Aorta (tissue), 5 donors: ENCODE measurements around the gene GSX2. TPM values are rescaled to one million over a fixed set of nuclear protein-coding genes. Genes with fewer than 3 reads are reported as not detected.
A peak's percentile ranks its signal among the peaks of the same experiment; 100 is the strongest.

ENCODE experiments used
- ATAC-seq: fragments of 200-7000 bp; cut with Tn5 transposase; one replicate; pipeline ENCODE4 v1.9.1; 2022; ENCODE audit warnings: moderate library complexity; ENCODE audit not compliant: low FRiP score
- DNase-seq, 2 donors: peaks; one replicate each; pipeline ENCODE4 v3.0.0-alpha.2; 2020
- H3K27ac ChIP-seq, 2 donors: one replicate each; pipeline ENCODE4 v1.5.1; 2013; ENCODE audit warnings: low read length in 2 of 2, mild to moderate bottlenecking in 2 of 2, moderate library complexity in 2 of 2, control low read depth in 1 of 2, inconsistent platforms in 1 of 2, low read depth in 1 of 2
- H3K27me3 ChIP-seq, 2 donors: one replicate each; pipeline ENCODE4 v1.6.1; 2013; ENCODE audit warnings: control low read depth in 1 of 2, low read length in 1 of 2, mild to moderate bottlenecking in 1 of 2, moderate library complexity in 1 of 2; ENCODE audit not compliant: insufficient read depth in 2 of 2, control insufficient read depth in 1 of 2
- H3K36me3 ChIP-seq, 2 donors: one replicate each; pipeline ENCODE4 v1.6.1; 2013; ENCODE audit warnings: control low read depth in 1 of 2, low read length in 1 of 2, mild to moderate bottlenecking in 1 of 2; ENCODE audit not compliant: insufficient read depth in 2 of 2, control insufficient read depth in 1 of 2
- H3K4me1 ChIP-seq, 2 donors: one replicate each; pipeline ENCODE4 v1.6.1; 2013; ENCODE audit warnings: low read length in 2 of 2, control low read depth in 1 of 2, mild to moderate bottlenecking in 1 of 2, moderate library complexity in 1 of 2; ENCODE audit not compliant: insufficient read depth in 2 of 2, control insufficient read depth in 1 of 2
- H3K4me3 ChIP-seq, 2 donors: one replicate each; pipeline ENCODE4 v1.5.1; 2013; ENCODE audit warnings: low read length in 2 of 2, control low read depth in 1 of 2, mild to moderate bottlenecking in 1 of 2
- H3K9me3 ChIP-seq: one replicate; pipeline ENCODE4 v1.6.1; 2013; ENCODE audit warnings: mild to moderate bottlenecking, low read length; ENCODE audit not compliant: control insufficient read depth
- WGBS, 2 donors: extraction: QIAGEN DNeasy Blood & Tissue Kit; methylation state at CpG; one replicate each; pipeline ENCODE4 v1.1.7; 2013; 5-methylcytosine and 5-hydroxymethylcytosine counted together
- intact Hi-C, 2 donors: fragments of 100-400 bp; cut with DNase I; formaldehyde crosslinking; loops; one replicate each; pipeline versions ENCODE4 v1.14.2 to v1.15.0; 2022
- polyA plus RNA-seq, 2 donors: library from polyadenylated mRNA; stranded (reverse); fragments of 200-250 nt; gene quantifications; one replicate each; pipeline ENCODE4 v1.2.3, GENCODE V29; 2013
- total RNA-seq, 2 donors: library from RNA; stranded (reverse); fragmentation: NEBNext Ultra II Directional; extraction: Animal tissue kit (Norgen Biotek cat#: 25700); gene quantifications; one replicate each; pipeline ENCODE4 v1.2.1, GENCODE V29; 2021
- donor health status: healthy with polysubstance abuse.
- donor health status: Bipolar disorder and iron deficiency.
- donor health status: DM: no; HTN: no; CAD: no.
- donor health status: DM: no; HTN: no; CAD: no.
- donor health status: DM: yes; HTN: yes; CAD: no.

The GSX2 gene
- total and polyA plus RNA-seq, 4 donors = not detected

DNA sequence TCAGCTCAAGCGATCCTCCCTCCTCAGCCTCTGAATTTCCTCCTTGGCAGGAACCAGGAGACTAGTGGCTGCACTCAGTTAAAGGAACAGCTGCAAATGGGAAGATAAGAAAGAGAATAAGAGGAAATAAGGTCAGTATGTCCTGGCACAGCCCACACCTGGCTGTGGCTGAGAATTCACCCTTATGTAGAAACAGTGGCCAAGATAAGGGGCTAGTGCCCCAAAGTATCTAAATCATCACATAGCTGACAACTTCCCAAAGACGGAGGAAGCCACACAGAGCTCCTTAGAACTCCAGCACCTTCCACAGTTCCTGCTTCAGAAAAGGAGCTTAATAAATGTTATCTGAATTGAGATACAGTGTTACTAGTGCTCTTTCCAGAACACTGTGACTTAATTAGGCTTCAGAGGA lies 33.2 kb upstream of the GSX2 start:
- no peaks in the 10 kb centered on the region for H3K27me3 ChIP-seq
- DNase-seq (no peak), ATAC-seq (no peak)
- WGBS, 2 donors = 61 to 63% methylated on average over 2 of the region's 2 CpGs
- H3K4me3 ChIP-seq = no peak overlapping the region
- H3K36me3 ChIP-seq = no peaks in the 10 kb centered on the region
- peak overlapping the region in 1 of 2 donors; percentile 84 for H3K27ac ChIP-seq
- H3K9me3 ChIP-seq = no peaks in the 10 kb centered on the region
- H3K4me1 ChIP-seq = no peaks in the 10 kb centered on the region
- intact Hi-C loops = loop anchor here (10.0 kb wide), 3 partner anchors 98 to 352 kb away; partner anchors contain the start of gene PDGFRA (in 2 of the 2)

DNA sequence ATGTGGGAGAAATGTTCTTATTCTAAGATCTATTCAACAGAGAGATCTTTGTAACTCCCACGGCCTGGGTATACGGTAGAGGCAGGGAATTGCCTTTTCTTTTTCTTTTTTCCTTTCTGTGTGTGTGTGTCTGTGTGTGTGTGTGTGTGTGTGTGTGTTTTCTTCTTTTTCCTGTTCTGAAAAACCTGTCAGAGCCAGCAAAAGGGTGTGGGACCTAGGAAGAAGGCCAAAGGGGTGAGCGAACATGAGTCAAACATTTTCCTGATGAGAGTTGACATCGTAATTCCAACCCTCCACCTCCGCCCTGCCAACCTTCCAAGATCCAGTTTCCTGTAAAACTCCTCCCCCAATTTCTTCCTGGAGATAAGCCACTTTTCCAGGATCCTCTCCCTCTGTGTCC lies 32.8 kb upstream of the GSX2 start:
- Histone ChIP-seq H3K9me3 (no peaks in the 10 kb centered on the region), H3K36me3 (no peaks in the 10 kb centered on the region), H3K27me3 (no peaks in the 10 kb centered on the region), H3K4me3 (no peak overlapping the region), H3K27ac (peak overlapping the region in 1 of 2 donors; percentile 84), H3K4me1 (no peaks in the 10 kb centered on the region)
- DNase-seq (peak in 1 of 2 donors; percentile 69), ATAC-seq (no peak)
- WGBS, 2 donors = 28 to 38% methylated on average over 5 of the region's 5 CpGs
- intact Hi-C loops = loop anchor here (10.0 kb wide), 3 partner anchors 98 to 352 kb away; partner anchors contain the start of gene PDGFRA (in 2 of the 2)

DNA sequence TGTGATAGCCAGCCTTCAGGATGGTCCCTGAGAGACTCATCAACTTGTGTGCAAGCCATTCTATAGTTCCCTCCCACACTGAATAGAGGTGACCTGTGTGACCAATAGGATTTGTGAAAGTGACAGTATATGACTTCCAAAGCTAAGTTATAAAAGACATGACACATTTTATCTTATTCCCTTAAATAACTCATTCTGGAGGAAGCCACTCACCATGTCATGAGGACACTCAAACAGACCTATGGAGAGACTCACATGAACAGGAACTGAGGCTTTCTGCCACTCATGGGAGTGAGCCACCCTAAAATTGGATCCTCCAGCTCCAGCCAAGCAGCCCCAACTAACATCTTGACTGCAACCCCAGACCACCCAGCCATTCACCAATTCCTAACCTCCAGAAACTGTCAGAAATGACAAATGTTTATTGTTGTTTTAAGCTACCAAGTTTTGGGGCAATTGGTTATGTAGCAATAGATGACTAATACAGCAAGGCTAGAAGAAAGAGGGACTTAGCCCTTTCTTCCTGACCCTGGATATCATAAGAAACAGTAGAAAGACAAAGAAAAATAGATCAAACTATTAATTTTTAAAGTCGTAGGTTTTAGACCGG lies 26.6 kb upstream of the GSX2 start:
- Histone ChIP-seq H3K27ac (no peak overlapping the region), H3K36me3 (no peaks in the 10 kb centered on the region), H3K4me1 (peaks cover 3% of the 10 kb centered on the region in 2 donors), H3K4me3 (no peak overlapping the region), H3K27me3 (no peaks in the 10 kb centered on the region), H3K9me3 (no peaks in the 10 kb centered on the region)
- no peak for DNase-seq
- 87% methylated on average over 2 of the region's 2 CpGs for WGBS, 2 donors
- no peak for ATAC-seq
- intact Hi-C loops = no loop called here

DNA sequence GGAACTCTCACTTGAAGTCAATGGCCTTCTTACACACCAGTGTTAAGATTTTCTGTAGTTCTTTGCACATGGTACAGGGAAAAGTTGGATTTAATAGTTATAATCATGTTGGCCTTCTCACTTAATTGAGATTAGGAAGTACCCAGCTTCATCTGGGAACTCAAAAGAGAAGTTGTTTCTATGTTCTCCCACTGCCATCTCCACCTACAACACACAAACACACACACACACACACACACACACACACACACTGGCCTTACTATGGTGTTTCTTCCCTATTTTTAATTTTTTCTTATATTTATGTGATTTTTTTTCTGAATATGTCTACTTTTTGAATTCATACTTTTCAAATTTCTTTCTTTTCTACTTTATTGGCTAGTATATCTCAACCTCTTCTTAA lies 25.6 kb upstream of the GSX2 start:
- Histone ChIP-seq H3K36me3 (no peaks in the 10 kb centered on the region), H3K4me1 (peaks cover 3% of the 10 kb centered on the region in 2 donors), H3K27me3 (no peaks in the 10 kb centered on the region), H3K4me3 (no peak overlapping the region), H3K9me3 (no peaks in the 10 kb centered on the region), H3K27ac (no peak overlapping the region)
- ATAC-seq = no peak
- no peak for DNase-seq
- intact Hi-C loops = no loop called here

DNA sequence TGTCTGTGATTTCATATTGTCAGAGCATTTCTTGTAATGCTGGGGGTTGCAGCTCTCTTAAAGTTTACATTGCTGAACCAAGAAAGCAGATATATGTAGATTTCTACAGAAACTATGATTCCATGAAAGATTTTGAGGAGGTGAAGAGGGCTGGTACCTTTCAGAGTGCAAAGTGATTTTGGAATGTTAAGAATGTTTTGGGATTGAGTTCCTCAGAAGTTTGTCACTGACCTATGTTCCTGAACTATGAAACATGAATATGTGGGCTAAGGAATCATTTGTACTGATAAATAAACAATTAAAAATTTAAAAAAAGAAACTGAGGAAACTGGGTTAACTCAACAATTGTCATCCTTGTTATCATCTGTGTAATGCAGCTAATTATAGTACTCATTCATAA lies 23.3 kb upstream of the GSX2 start:
- Histone ChIP-seq H3K36me3 (no peaks in the 10 kb centered on the region), H3K4me3 (no peak overlapping the region), H3K27ac (no peak overlapping the region), H3K9me3 (no peaks in the 10 kb centered on the region), H3K4me1 (peaks cover 3 to 4% of the 10 kb centered on the region in 2 donors), H3K27me3 (no peaks in the 10 kb centered on the region)
- no peak for DNase-seq
- intact Hi-C loops = no loop called here
- no peak for ATAC-seq

DNA sequence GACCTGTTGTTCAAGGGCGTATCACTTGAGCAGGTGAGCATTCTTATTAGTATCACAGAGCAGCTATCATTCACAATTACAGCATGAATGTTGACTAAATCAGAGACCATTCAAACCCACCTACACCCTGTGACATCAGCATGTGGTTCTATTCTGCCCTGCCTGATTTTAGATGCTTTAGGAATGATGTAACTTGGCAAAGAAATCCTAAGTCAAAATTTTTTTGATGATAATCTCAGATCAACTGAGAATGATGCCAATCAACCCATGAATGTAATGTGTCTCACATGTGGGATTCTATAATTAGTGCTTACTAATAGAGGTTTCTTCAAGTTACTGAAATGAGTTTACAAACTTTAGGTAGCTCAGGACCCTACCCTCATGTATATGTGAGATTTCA lies 22.2 kb upstream of the GSX2 start:
- intact Hi-C loops = no loop called here
- ATAC-seq (no peak), DNase-seq (no peak)
- H3K9me3 ChIP-seq = no peaks in the 10 kb centered on the region
- H3K27ac ChIP-seq = no peak overlapping the region
- H3K36me3 ChIP-seq = no peaks in the 10 kb centered on the region
- WGBS, 2 donors = 93 to 95% methylated on average over 1 of the region's 1 CpG
- no peak overlapping the region for H3K4me3 ChIP-seq
- H3K27me3 ChIP-seq = no peaks in the 10 kb centered on the region
- peaks cover 5 to 7% of the 10 kb centered on the region in 2 donors for H3K4me1 ChIP-seq

DNA sequence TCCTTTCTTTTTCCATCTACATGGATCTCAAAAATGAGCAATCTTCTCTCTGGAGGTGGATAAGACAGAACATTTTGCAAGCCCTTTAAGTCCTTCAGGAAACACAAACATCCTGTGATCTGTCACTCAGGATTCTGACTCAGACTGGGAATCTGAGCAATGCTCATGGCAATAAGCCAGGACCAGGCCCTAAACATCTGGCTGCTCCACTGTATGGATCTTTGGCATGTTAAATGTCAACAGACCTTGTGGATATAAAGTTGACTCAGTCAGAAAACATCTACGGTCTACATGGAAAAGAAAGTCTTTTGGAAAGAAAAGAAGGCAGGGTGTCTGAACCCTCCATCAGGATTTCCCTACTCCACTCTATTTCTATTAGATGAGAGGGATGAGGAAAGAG lies 17.8 kb upstream of the GSX2 start:
- H3K27me3 ChIP-seq = no peaks in the 10 kb centered on the region
- peak in 1 of 2 donors; percentile 70 for DNase-seq
- 0 to 3% methylated on average over 1 of the region's 1 CpG for WGBS, 2 donors
- H3K4me3 ChIP-seq = no peak overlapping the region
- no peak overlapping the region for H3K27ac ChIP-seq
- H3K4me1 ChIP-seq = peaks cover 5 to 7% of the 10 kb centered on the region in 2 donors
- ATAC-seq = no peak
- no peaks in the 10 kb centered on the region for H3K9me3 ChIP-seq
- no peaks in the 10 kb centered on the region for H3K36me3 ChIP-seq
- intact Hi-C loops = no loop called here

DNA sequence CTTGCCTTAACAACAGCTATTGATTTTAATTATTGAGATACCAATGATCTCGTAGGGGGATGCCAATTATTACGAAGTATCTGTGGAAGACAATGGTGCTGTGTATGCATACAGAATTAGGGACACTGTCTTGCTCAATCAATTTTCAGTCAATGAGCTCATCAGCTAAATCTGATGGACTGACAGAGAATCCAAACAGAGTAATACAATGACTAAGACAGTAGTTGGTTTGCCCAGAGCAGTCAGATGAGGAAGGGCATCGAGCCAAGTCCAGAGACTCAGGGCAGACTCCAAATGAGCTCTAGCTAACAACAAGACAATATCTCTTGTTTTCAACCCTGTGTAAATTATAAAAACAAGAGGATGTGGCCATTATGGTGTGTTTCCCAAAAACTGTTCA lies 14.7 kb upstream of the GSX2 start:
- ATAC-seq (no peak), DNase-seq (no peak)
- Histone ChIP-seq H3K27ac (no peak overlapping the region), H3K4me1 (peaks cover 2 to 4% of the 10 kb centered on the region in 2 donors), H3K36me3 (no peaks in the 10 kb centered on the region), H3K27me3 (no peaks in the 10 kb centered on the region), H3K4me3 (no peak overlapping the region), H3K9me3 (no peaks in the 10 kb centered on the region)
- intact Hi-C loops = no loop called here
- whole genome bisulfite sequencing, 2 donors = 87 to 89% methylated on average over 3 of the region's 3 CpGs

DNA sequence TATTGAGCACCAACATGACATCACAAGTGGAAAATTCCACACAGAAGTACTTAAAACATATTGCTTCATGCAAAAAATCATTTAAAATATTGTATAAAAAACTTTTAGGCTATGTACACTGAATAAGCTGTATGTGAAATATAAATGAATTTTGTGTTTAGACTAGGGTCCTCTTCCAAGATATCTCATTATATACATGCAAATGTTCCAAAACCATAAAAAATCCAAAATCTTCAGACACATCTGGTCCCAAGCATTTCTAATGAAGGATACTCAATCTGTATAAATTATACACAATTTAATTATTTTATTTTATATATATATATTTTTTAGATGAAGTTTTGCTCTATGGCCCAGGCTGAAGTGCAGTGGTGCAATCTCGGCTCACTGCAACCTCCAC lies 10.1 kb upstream of the GSX2 start:
- Histone ChIP-seq H3K9me3 (no peaks in the 10 kb centered on the region), H3K36me3 (no peaks in the 10 kb centered on the region), H3K4me3 (no peak overlapping the region), H3K4me1 (no peaks in the 10 kb centered on the region), H3K27ac (no peak overlapping the region), H3K27me3 (no peaks in the 10 kb centered on the region)
- intact Hi-C loops = loop anchor here in 1 of 2 donors (5.0 kb wide), 1 partner anchor 158 kb away; no protein-coding TSS in a partner anchor
- 99 to 100% methylated on average over 1 of the region's 1 CpG for WGBS, 2 donors
- DNase-seq = no peak
- ATAC-seq = no peak
